HG03025 (cell line): ENCODE results near the gene ELP1.

Experiments used
- ATAC-seq: cut with Tn5 transposase; IDR thresholded peaks from one replicate; pipeline ENCODE4 v1.9.1; 2021; ENCODE audit warnings: mild to moderate bottlenecking, moderate library complexity; ENCODE audit not compliant: unreplicated experiment, low FRiP score

The ELP1 gene

GRCh38 chr9:108832179-108832500 is 101.8 kb downstream of the ELP1 start:
- ATAC-seq: no peak

GRCh38 chr9:108831496-108832178 is 102.3 kb downstream of the ELP1 start:
- ATAC-seq: no peak

GRCh38 chr9:108830272-108830671 is 103.7 kb downstream of the ELP1 start:
- no peak for ATAC-seq

DNA sequence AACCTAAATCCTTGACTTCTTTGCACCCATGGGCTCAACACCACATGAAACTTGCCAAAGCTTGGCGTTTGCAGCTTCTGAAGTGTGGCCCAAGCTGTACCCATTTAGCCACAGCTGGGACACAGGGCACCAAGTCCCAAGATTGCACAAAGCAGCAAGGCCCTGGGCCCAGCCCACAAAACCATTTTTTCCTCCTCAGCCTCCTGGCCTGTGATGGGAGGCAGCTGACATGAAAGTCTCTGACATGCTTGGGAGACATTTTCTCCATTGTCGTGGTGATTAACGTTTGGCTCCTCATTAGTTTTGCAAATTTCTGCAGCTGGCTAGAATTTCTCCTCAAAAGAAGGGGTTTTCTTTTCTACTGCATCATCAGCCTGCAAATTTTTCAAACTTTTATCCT is 110.1 kb downstream of the ELP1 start:
- no peak for ATAC-seq
